Endodermal cell (in vitro differentiated cells): Measurements from ENCODE around the gene RNLS. TPM values are rescaled to one million over a fixed set of nuclear protein-coding genes. Genes with fewer than 3 reads are reported as not detected.
"Not testable (repeated sequence)": the region's sequence is repeated elsewhere in the genome, so short reads cannot be mapped to it uniquely, and the experiment has no call there.

Source experiments
- DNase-seq: peaks from one replicate; pipeline ENCODE4 v3.0.0-alpha.2; 2017
- H3K27ac ChIP-seq: 2 replicates; pipeline ENCODE4 v1.5.1; 2013; ENCODE audit warnings: mild to moderate bottlenecking, low read depth, low read length, moderate library complexity
- H3K27me3 ChIP-seq: 2 replicates; pipeline ENCODE4 v1.6.1; 2013; ENCODE audit warnings: mild to moderate bottlenecking, low read length, moderate library complexity; ENCODE audit not compliant: insufficient read depth, control insufficient read depth, poor library complexity, severe bottlenecking
- H3K36me3 ChIP-seq: 2 replicates; pipeline ENCODE4 v1.7.0; 2013; ENCODE audit warnings: mild to moderate bottlenecking, low read length, moderate library complexity; ENCODE audit not compliant: control insufficient read depth, insufficient read depth
- H3K4me1 ChIP-seq: one replicate; pipeline ENCODE4 v1.7.0; 2013; ENCODE audit warnings: low read length; ENCODE audit not compliant: control insufficient read depth, insufficient read depth
- H3K4me3 ChIP-seq: 2 replicates; pipeline ENCODE4 v1.5.1; 2013; ENCODE audit warnings: mild to moderate bottlenecking, low read length, moderate library complexity
- H3K9ac ChIP-seq: 2 replicates; pipeline ENCODE4 v1.6.1; 2013; ENCODE audit warnings: mild to moderate bottlenecking, low read length, moderate library complexity; ENCODE audit not compliant: poor library complexity, severe bottlenecking; ENCODE audit errors: extremely low read depth
- H3K9me3 ChIP-seq: 2 replicates; pipeline ENCODE4 v1.6.1; 2013; ENCODE audit warnings: mild to moderate bottlenecking, low read length, moderate library complexity; ENCODE audit not compliant: control insufficient read depth
- H3K27ac Mint-ChIP-seq: 2 replicates; pipeline ENCODE4 v1.8.0; 2020; ENCODE audit warnings: mixed read lengths
- H3K27me3 Mint-ChIP-seq: 2 replicates; pipeline ENCODE4 v1.8.0; 2021; ENCODE audit warnings: mild to moderate bottlenecking, mixed read lengths; ENCODE audit not compliant: insufficient read depth
- H3K36me3 Mint-ChIP-seq: 2 replicates; pipeline ENCODE4 v1.8.0; 2020; ENCODE audit warnings: low read depth, mixed read lengths
- H3K4me1 Mint-ChIP-seq: 2 replicates; pipeline ENCODE4 v1.8.0; 2020; ENCODE audit warnings: mixed read lengths
- H3K4me3 Mint-ChIP-seq: 2 replicates; pipeline ENCODE4 v1.8.0; 2020; ENCODE audit warnings: mild to moderate bottlenecking, moderate library complexity, mixed read lengths
- H3K9me3 Mint-ChIP-seq: 2 replicates; pipeline ENCODE4 v1.8.0; 2020; ENCODE audit warnings: mild to moderate bottlenecking, mixed read lengths
- CTCF ChIP-seq: fragments of 200-600 bp; sonication (generic); conservative IDR thresholded peaks from 2 replicates; pipeline ENCODE4 v1.5.0; 2021; ENCODE audit warnings: antibody characterized with exemption, mild to moderate bottlenecking
- WGBS, 2 experiments: methylation state at CpG; one replicate each; pipeline versions ENCODE4 v1.1.5 to v1.1.7; 2013; ENCODE audit warnings: missing lambda C conversion rate in 2 of 2, mixed read lengths in 1 of 2; ENCODE audit not compliant: insufficient coverage in 1 of 2, insufficient read length in 1 of 2; 5-methylcytosine and 5-hydroxymethylcytosine counted together
- total RNA-seq, 2 donors: library from RNA; stranded (reverse); fragmentation: NEBNext Ultra II Directional in 1 of 2; extraction: Animal tissue kit (Norgen Biotek cat#: 25700) in 1 of 2; gene quantifications; 2 replicates in 1 of 2; 3 replicates in 1 of 2; pipeline ENCODE4 v1.2.1, GENCODE V29; 2021

Gene RNLS
- total RNA-seq, 2 donors from 2014 or later = 10.1 to 12.3 TPM

DNA sequence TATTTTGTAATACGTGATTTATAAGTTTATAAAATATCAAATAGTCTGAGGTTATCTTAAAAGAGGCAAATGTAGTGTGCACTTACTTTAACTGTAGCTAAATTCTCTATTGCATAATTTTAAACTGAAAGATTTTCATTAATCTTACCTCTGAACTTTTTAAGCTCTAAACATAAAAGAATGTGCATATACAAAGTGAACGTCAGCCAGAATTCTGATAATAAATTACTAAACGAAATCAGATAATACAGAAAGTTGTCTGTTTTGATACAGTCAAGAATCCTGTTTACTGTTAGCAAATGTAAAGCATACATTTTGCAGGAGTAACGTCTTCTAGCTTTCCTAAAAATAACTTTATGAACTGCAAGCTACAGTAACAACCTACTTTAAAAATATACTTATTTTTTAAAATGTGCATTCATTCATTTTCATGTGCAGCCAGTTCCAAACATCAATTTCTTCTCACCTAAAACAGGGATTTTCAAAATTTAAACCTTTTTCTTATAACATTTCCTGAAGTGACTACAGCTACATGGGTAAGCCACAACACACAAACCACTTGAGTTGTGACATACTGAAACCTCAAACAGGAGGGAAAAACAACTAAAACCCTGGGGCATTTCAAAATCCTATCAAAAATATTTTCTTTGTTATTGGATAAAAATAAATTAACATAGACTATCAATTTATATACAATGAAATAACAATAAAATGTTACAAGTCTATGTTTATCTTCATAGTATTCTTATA lies 92.7 kb downstream of the RNLS start:
- no peak overlapping the region for H3K4me3 Mint-ChIP-seq

GRCh38 chr10:88489107-88489506 lies 94.0 kb downstream of the RNLS start:
- WGBS, 2 experiments = 63 to 86% methylated on average over 1 of the region's 1 CpG
- H3K9ac ChIP-seq = no peak overlapping the region
- H3K4me1 Mint-ChIP-seq = peaks cover 3% of the 10 kb centered on the region
- H3K4me3 Mint-ChIP-seq = no peak overlapping the region
- H3K27me3 ChIP-seq = no peaks in the 10 kb centered on the region
- H3K27ac ChIP-seq = no peak overlapping the region
- no peak for DNase-seq
- H3K27me3 Mint-ChIP-seq = no peaks in the 10 kb centered on the region
- no peaks in the 10 kb centered on the region for H3K36me3 ChIP-seq
- no peak for TF ChIP-seq CTCF
- H3K4me3 ChIP-seq = no peak overlapping the region
- H3K36me3 Mint-ChIP-seq = no peaks in the 10 kb centered on the region
- H3K4me1 ChIP-seq = no peaks in the 10 kb centered on the region
- H3K9me3 Mint-ChIP-seq = no peaks in the 10 kb centered on the region
- no peak overlapping the region for H3K27ac Mint-ChIP-seq
- no peaks in the 10 kb centered on the region for H3K9me3 ChIP-seq

More for the DNA sequence above, 92.7 kb downstream of the RNLS start:
- H3K9me3 ChIP-seq = no peaks in the 10 kb centered on the region
- whole genome bisulfite sequencing, 2 experiments = 93 to 94% methylated on average over 2 to 4 of the region's 4 CpGs
- no peaks in the 10 kb centered on the region for H3K27me3 ChIP-seq
- Mint-ChIP-seq H3K27me3 (no peaks in the 10 kb centered on the region), H3K36me3 (no peaks in the 10 kb centered on the region), H3K27ac (no peak overlapping the region), H3K9me3 (no peaks in the 10 kb centered on the region), H3K4me1 (peaks cover 3% of the 10 kb centered on the region)
- H3K36me3 ChIP-seq = no peaks in the 10 kb centered on the region
- H3K4me1 ChIP-seq = no peaks in the 10 kb centered on the region
- no peak for TF ChIP-seq CTCF
- no peak overlapping the region for H3K4me3 ChIP-seq
- no peak overlapping the region for H3K9ac ChIP-seq
- DNase-seq = no peak
- H3K27ac ChIP-seq = no peak overlapping the region

GRCh38 chr10:88486816-88487215 lies 96.3 kb downstream of the RNLS start:
- H3K27me3 ChIP-seq, H3K4me1 ChIP-seq, H3K27ac Mint-ChIP-seq, H3K4me3 Mint-ChIP-seq, H3K36me3 Mint-ChIP-seq, DNase-seq, H3K9me3 ChIP-seq, H3K4me3 ChIP-seq, H3K9ac ChIP-seq, H3K27me3 Mint-ChIP-seq, H3K36me3 ChIP-seq, H3K4me1 Mint-ChIP-seq, H3K27ac ChIP-seq, H3K9me3 Mint-ChIP-seq: not testable (repeated sequence)
- WGBS, 2 experiments = 88% methylated on average over 2 of the region's 2 CpGs; no CpG with 5 or more reads in 1 of the 2 experiments
